GM06990 (cell line): ENCODE results near the gene DOC2B.
"Not testable (repeated sequence)": the region's sequence is repeated elsewhere in the genome, so short reads cannot be mapped to it uniquely, and the experiment has no call there.

ENCODE experiments used
- DNase-seq: peaks from one replicate; pipeline ENCODE4 v3.0.0-alpha.2; 2011; ENCODE audit not compliant: insufficient read length; ENCODE audit errors: extremely low read depth
- H3K27me3 ChIP-seq: replicated peaks from 2 replicates; pipeline ENCODE4 v1.6.0; 2011; ENCODE audit warnings: low read length; ENCODE audit not compliant: control insufficient read depth, insufficient read depth
- H3K36me3 ChIP-seq: 2 replicates; pipeline ENCODE4 v1.5.1; 2011; ENCODE audit warnings: low read length; ENCODE audit not compliant: control insufficient read depth, insufficient read depth
- H3K4me3 ChIP-seq: replicated peaks from 2 replicates; pipeline ENCODE4 v1.5.1; 2011; ENCODE audit warnings: low read depth, mild to moderate bottlenecking, control low read depth, low read length
- TF ChIP-seq, protein P1 (sequence below): IDR thresholded peaks from 2 replicates; pipeline ENCODE4 v1.5.1; 2011; ENCODE audit warnings: low read length, control low read depth, mild to moderate bottlenecking, inconsistent platforms; ENCODE audit not compliant: insufficient read depth, poor library complexity, severe bottlenecking

The DOC2B gene

DNA sequence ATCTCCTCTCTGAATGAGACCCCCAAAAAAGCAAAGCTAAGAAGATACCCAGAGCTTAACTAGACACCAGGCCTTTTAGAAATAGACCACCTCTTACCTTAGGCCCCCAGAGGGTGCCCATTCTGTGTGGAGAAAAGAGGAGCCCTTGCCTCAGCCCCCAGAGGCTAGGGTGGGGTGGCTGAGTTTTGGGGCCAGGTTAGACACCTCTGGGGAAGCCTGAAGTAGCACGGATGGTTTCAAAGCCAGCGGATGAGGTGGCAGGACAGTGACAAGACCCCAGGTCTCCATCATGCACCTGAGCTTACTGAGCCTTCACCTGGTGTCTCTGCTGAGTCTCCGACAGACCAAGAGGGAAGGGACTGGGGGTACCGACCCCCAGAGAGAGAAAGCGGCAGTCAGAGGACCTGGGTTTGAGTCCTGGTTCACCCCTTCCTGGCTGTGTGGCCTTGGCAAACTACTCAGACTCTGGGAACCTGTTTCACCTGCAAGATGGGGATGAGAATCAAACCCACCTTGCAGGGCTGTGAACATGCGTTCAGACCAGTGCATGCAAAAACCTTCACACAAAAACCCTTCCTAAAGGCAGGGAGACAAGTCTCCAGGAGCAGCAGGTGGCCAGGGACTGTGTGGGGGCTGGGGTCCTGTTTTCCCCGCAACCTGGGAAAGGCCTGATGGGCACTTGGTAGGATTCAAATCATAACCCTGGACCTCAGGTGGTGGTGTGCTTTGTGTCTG, 36.3 kb downstream of the DOC2B start:
- DNase-seq: no peak
- TF ChIP-seq, protein P1, sequence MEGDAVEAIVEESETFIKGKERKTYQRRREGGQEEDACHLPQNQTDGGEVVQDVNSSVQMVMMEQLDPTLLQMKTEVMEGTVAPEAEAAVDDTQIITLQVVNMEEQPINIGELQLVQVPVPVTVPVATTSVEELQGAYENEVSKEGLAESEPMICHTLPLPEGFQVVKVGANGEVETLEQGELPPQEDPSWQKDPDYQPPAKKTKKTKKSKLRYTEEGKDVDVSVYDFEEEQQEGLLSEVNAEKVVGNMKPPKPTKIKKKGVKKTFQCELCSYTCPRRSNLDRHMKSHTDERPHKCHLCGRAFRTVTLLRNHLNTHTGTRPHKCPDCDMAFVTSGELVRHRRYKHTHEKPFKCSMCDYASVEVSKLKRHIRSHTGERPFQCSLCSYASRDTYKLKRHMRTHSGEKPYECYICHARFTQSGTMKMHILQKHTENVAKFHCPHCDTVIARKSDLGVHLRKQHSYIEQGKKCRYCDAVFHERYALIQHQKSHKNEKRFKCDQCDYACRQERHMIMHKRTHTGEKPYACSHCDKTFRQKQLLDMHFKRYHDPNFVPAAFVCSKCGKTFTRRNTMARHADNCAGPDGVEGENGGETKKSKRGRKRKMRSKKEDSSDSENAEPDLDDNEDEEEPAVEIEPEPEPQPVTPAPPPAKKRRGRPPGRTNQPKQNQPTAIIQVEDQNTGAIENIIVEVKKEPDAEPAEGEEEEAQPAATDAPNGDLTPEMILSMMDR: no peak
- no peak overlapping the region for H3K4me3 ChIP-seq
- no peaks in the 10 kb centered on the region for H3K36me3 ChIP-seq
- H3K27me3 ChIP-seq: no peaks in the 10 kb centered on the region; the same call in 1 of the 2 replicates

- Histone ChIP-seq H3K27me3 (no peaks in the 10 kb centered on the region; the same call in 1 of the 2 replicates), H3K36me3 (no peaks in the 10 kb centered on the region), H3K4me3 (no peak overlapping the region)
- DNase-seq: peak; percentile 75
- TF ChIP-seq, protein P1: peak; percentile 68
These were observed 37.6 kb downstream of the DOC2B start for GRCh38 chr17:143785-144281.

DNA sequence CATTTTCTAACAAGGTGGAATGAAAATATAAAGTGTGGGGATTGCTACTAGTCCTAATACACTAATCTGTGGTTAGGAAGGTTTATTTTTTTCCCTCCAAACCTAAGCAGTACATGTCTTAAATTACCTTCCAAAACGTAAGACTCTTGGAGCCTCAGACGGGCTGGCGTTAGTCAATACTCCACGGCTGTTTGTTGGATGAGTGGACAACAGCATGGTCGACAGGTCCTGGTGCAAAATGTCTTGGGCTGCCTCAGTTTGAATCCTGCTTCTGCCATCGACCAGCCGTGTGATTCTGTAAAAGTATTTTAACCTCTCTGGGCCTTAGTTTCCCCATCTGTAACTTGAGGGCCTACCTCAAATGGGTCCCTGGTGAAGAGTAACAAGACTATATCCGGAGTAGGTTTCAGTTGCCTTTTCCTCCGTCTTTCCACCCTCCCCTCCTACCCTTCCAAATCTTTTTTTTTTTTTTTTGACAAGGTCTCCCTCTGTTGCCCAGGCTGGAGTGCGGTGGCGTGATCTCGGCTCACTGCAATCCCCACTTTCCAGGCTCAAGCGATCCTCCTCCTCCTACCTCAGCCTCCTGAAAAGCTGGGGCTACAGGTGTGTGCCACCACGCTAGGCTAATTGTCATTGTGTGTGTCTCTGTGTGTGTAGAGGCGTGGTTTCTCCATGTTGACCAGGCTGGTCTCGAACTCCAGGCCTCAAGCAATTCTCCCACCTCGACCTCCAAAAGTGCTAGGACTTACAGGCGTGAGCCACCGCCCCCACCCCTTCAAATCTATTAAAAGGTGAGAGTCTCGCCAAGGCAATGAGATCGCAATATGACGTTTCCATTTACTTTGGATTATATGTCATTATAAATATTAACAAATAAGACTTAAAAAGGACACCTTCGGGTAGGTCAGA, 38.3 kb downstream of the DOC2B start:
- no peak for DNase-seq
- H3K27me3 ChIP-seq: no peaks in the 10 kb centered on the region; the same call in 1 of the 2 replicates
- TF ChIP-seq, protein P1: no peak
- H3K4me3 ChIP-seq: no peak overlapping the region
- no peaks in the 10 kb centered on the region for H3K36me3 ChIP-seq

DNA sequence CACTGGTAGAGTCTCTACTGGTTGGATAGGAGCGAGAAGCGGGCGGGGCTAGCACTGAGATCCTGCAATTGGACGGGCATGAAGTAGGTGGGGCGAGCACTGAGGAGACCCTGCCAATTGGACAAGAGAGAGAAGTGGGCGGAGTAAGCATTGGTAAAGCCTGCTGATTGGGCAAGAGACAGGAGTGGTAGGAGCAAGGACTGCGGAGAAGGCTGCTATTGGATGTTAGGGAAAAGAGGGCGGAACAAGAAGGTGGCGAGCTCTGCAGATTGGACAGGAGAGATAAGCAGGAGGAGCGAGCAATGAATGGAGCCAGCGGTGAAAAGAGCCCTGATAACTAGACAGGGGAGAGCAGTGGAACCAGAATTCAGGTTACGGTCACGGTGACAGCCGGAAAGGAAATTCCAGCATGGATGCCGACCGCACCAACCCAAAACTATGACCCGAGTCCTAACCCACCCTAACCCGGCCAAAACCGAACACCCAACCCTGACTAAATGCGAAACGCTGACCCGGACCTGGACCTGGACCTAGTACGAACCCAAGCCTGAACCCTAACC, 39.3 kb downstream of the DOC2B start:
- no peak for DNase-seq
- TF ChIP-seq, protein P1: no peak
- no peaks in the 10 kb centered on the region for H3K36me3 ChIP-seq

GRCh38 chr17:139401-140205, 41.8 kb downstream of the DOC2B start:
- not testable (repeated sequence) for H3K4me3 ChIP-seq, H3K36me3 ChIP-seq, H3K27me3 ChIP-seq, DNase-seq

More for the DNA sequence above, 39.3 kb downstream of the DOC2B start:
- no peak overlapping the region for H3K4me3 ChIP-seq
- no peaks in the 10 kb centered on the region for H3K27me3 ChIP-seq

GRCh38 chr17:137166-137807, 44.2 kb downstream of the DOC2B start, which contains the start of gene SCGB1C2:
TSS of gene SCGB1C2 (plus strand) at chr17:137569. CDS start at chr17:137591, 22 bp downstream.
- H3K36me3 ChIP-seq, H3K27me3 ChIP-seq, H3K4me3 ChIP-seq, DNase-seq: not testable (repeated sequence)
